GM21390 (cell line): Measurements from ENCODE around the gene NR6A1.

ENCODE experiments used
- ATAC-seq: cut with Tn5 transposase; IDR thresholded peaks from one replicate; pipeline ENCODE4 v1.9.1; 2021; ENCODE audit not compliant: unreplicated experiment

NR6A1 gene

GRCh38 chr9:124495126-124496074, 275.7 kb downstream of the NR6A1 start:
- no peak for ATAC-seq

GRCh38 chr9:124493794-124494479, 277.2 kb downstream of the NR6A1 start:
- ATAC-seq = peak; percentile 71

- ATAC-seq = no peak
Observed at GRCh38 chr9:124493218-124493617, 277.9 kb downstream of the NR6A1 start.

GRCh38 chr9:124492818-124493217, 278.3 kb downstream of the NR6A1 start:
- no peak for ATAC-seq

GRCh38 chr9:124491049-124491975, 279.8 kb downstream of the NR6A1 start:
- ATAC-seq = no peak

- no peak for ATAC-seq
Observed at GRCh38 chr9:124490004-124490403, 281.1 kb downstream of the NR6A1 start.

- ATAC-seq = no peak
Observed at GRCh38 chr9:124489222-124489621, 281.9 kb downstream of the NR6A1 start.

GRCh38 chr9:124488641-124489210, 282.4 kb downstream of the NR6A1 start:
- ATAC-seq = no peak

GRCh38 chr9:124487260-124488182, 283.6 kb downstream of the NR6A1 start:
- no peak for ATAC-seq

GRCh38 chr9:124486778-124487259, 284.3 kb downstream of the NR6A1 start:
- no peak for ATAC-seq

GRCh38 chr9:124485936-124486335, 285.2 kb downstream of the NR6A1 start:
- no peak for ATAC-seq

- ATAC-seq = no peak
Observed at GRCh38 chr9:124485201-124485600, 285.9 kb downstream of the NR6A1 start.

- no peak for ATAC-seq
Observed at GRCh38 chr9:124483481-124483880, 287.6 kb downstream of the NR6A1 start.

- no peak for ATAC-seq
Observed at GRCh38 chr9:124482431-124483031, 288.6 kb downstream of the NR6A1 start.

GRCh38 chr9:124481115-124481514, 290.0 kb downstream of the NR6A1 start:
- ATAC-seq = no peak

GRCh38 chr9:124480621-124480981, 290.5 kb downstream of the NR6A1 start:
- ATAC-seq = no peak

- ATAC-seq = no peak
Observed at GRCh38 chr9:124479947-124480620, 291.0 kb downstream of the NR6A1 start.

GRCh38 chr9:124479371-124479770, 291.7 kb downstream of the NR6A1 start:
- ATAC-seq = no peak

- no peak for ATAC-seq
Observed at GRCh38 chr9:124478354-124478753, 292.8 kb downstream of the NR6A1 start.
